ENCODE data around the gene ALKBH3.

The ALKBH3 gene

GRCh38 chr11:43941257-43941994 lies 60.8 kb downstream of the ALKBH3 start:
- in situ Hi-C loops (cut with HindIII; ENCODE audit: low pct_unique_long_range_greater_than_20kb, low sequenced_read_pairs), result no loop called here
- DNase-seq (ENCODE audit: low read depth in 1 of 2, low spot score in 1 of 2), result no peak
- TF ChIP-seq JUND (IDR thresholded peaks at IDR 0.05; ENCODE audit: low read depth), result no peak

GRCh38 chr11:43942662-43943371 lies 62.2 kb downstream of the ALKBH3 start:
- in situ Hi-C loops (cut with HindIII; ENCODE audit: low pct_unique_long_range_greater_than_20kb, low sequenced_read_pairs), result no loop called here
- TF ChIP-seq JUND (IDR thresholded peaks at IDR 0.05; ENCODE audit: low read depth), result no peak
- DNase-seq (ENCODE audit: low read depth in 1 of 2, low spot score in 1 of 2), result peak; percentile 40 to 74

- in situ Hi-C loops (cut with HindIII; ENCODE audit: low pct_unique_long_range_greater_than_20kb, low sequenced_read_pairs), result no loop called here
- TF ChIP-seq JUND (IDR thresholded peaks at IDR 0.05; ENCODE audit: low read depth), result no peak
- DNase-seq (ENCODE audit: low read depth in 1 of 2, low spot score in 1 of 2), result no peak
Measured at GRCh38 chr11:43943372-43943930, 62.8 kb downstream of the ALKBH3 start.

- no peak for DNase-seq (ENCODE audit: low read depth in 1 of 2, low spot score in 1 of 2)
- no peak for TF ChIP-seq JUND (IDR thresholded peaks at IDR 0.05; ENCODE audit: low read depth)
Measured at GRCh38 chr11:43943931-43944751, 63.5 kb downstream of the ALKBH3 start.

GRCh38 chr11:43944761-43945311 lies 64.2 kb downstream of the ALKBH3 start:
- DNase-seq (ENCODE audit: low read depth in 1 of 2, low spot score in 1 of 2), result peak; percentile 70 to 93
- no peak for TF ChIP-seq JUND (IDR thresholded peaks at IDR 0.05; ENCODE audit: low read depth)

More at GRCh38 chr11:43943931-43944751, 63.5 kb downstream of the ALKBH3 start:
- in situ Hi-C loops (cut with HindIII; ENCODE audit: low pct_unique_long_range_greater_than_20kb, low sequenced_read_pairs), result no loop called here

GRCh38 chr11:43947003-43947500 lies 66.4 kb downstream of the ALKBH3 start:
- no peak for TF ChIP-seq JUND (IDR thresholded peaks at IDR 0.05; ENCODE audit: low read depth)
- peak in 1 of 2 experiments; percentile 74 for DNase-seq (ENCODE audit: low read depth in 1 of 2, low spot score in 1 of 2)
- in situ Hi-C loops (cut with HindIII; ENCODE audit: low pct_unique_long_range_greater_than_20kb, low sequenced_read_pairs), result no loop called here

More at GRCh38 chr11:43944761-43945311, 64.2 kb downstream of the ALKBH3 start:
- in situ Hi-C loops (cut with HindIII; ENCODE audit: low pct_unique_long_range_greater_than_20kb, low sequenced_read_pairs), result no loop called here

- in situ Hi-C loops (cut with HindIII; ENCODE audit: low pct_unique_long_range_greater_than_20kb, low sequenced_read_pairs), result no loop called here
- DNase-seq (ENCODE audit: low read depth in 1 of 2, low spot score in 1 of 2), result no peak
- TF ChIP-seq JUND (IDR thresholded peaks at IDR 0.05; ENCODE audit: low read depth), result no peak
Measured at GRCh38 chr11:43947815-43948214, 67.2 kb downstream of the ALKBH3 start.

GRCh38 chr11:43948341-43949225 lies 68.0 kb downstream of the ALKBH3 start:
- in situ Hi-C loops (cut with HindIII; ENCODE audit: low pct_unique_long_range_greater_than_20kb, low sequenced_read_pairs), result no loop called here
- TF ChIP-seq JUND (IDR thresholded peaks at IDR 0.05; ENCODE audit: low read depth), result no peak
- DNase-seq (ENCODE audit: low read depth in 1 of 2, low spot score in 1 of 2), result no peak

GRCh38 chr11:43950311-43950855 lies 69.8 kb downstream of the ALKBH3 start:
- no peak for DNase-seq (ENCODE audit: low read depth in 1 of 2, low spot score in 1 of 2)
- no peak for TF ChIP-seq JUND (IDR thresholded peaks at IDR 0.05; ENCODE audit: low read depth)
- in situ Hi-C loops (cut with HindIII; ENCODE audit: low pct_unique_long_range_greater_than_20kb, low sequenced_read_pairs), result no loop called here

GRCh38 chr11:43951231-43951630 lies 70.6 kb downstream of the ALKBH3 start:
- in situ Hi-C loops (cut with HindIII; ENCODE audit: low pct_unique_long_range_greater_than_20kb, low sequenced_read_pairs), result no loop called here
- DNase-seq (ENCODE audit: low read depth in 1 of 2, low spot score in 1 of 2), result no peak
- no peak for TF ChIP-seq JUND (IDR thresholded peaks at IDR 0.05; ENCODE audit: low read depth)

GRCh38 chr11:43952020-43952400 lies 71.4 kb downstream of the ALKBH3 start:
- no peak for TF ChIP-seq JUND (IDR thresholded peaks at IDR 0.05; ENCODE audit: low read depth)
- DNase-seq (ENCODE audit: low read depth in 1 of 2, low spot score in 1 of 2), result no peak
- in situ Hi-C loops (cut with HindIII; ENCODE audit: low pct_unique_long_range_greater_than_20kb, low sequenced_read_pairs), result no loop called here

All from T47D (cell line).